ENCODE measurements around the gene GJE1.
"Not testable (repeated sequence)": the region's sequence is repeated elsewhere in the genome, so short reads cannot be mapped to it uniquely, and the experiment has no call there.

GJE1 gene

GRCh38 chr6:142152746-142153145 is 20.0 kb downstream of the GJE1 start:
- no peaks in the 10 kb centered on the region for H3K9me3 Mint-ChIP-seq
- H3K27me3 Mint-ChIP-seq, result no peaks in the 10 kb centered on the region
- peaks cover 34 to 53% of the 10 kb centered on the region in 2 donors for H3K4me1 Mint-ChIP-seq
- no peak overlapping the region for H3K4me3 Mint-ChIP-seq
- no peak for ATAC-seq (replicated peaks)
- no peak overlapping the region for H3K27ac Mint-ChIP-seq
- H3K36me3 Mint-ChIP-seq, result peaks cover 20 to 28% of the 10 kb centered on the region in 2 donors
- DNase-seq, result no peak

- peaks cover 20 to 28% of the 10 kb centered on the region in 2 donors for H3K36me3 Mint-ChIP-seq
- no peak overlapping the region for H3K4me3 Mint-ChIP-seq
- ATAC-seq (replicated peaks), result no peak
- no peak for DNase-seq
- no peak overlapping the region for H3K27ac Mint-ChIP-seq
- H3K9me3 Mint-ChIP-seq, result no peaks in the 10 kb centered on the region
- H3K27me3 Mint-ChIP-seq, result no peaks in the 10 kb centered on the region
- H3K4me1 Mint-ChIP-seq, result peaks cover 33 to 50% of the 10 kb centered on the region in 2 donors
Measured at GRCh38 chr6:142153196-142153595, 20.5 kb downstream of the GJE1 start.

DNA sequence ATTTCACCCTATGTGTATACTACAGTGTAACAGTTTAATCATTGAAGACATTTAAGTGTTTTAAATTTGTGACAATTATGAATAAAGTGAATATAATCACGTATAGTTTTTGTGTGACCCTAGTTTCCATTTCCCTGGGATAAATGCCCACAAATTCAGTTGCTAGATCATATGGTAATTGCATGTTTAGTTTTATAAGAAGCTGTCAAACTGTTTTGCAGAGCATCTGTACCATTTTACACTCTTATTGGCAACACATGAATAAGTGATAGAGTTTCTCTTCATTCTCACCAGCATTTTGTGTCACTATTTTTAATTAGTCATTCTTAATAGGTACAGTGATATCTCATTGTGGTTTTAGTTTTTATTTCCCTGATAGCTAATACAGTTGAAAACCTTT is 21.6 kb downstream of the GJE1 start:
- no peak for DNase-seq
- Mint-ChIP-seq H3K27ac (no peak overlapping the region), H3K27me3 (no peaks in the 10 kb centered on the region), H3K36me3 (peaks cover 20 to 32% of the 10 kb centered on the region in 2 donors), H3K4me3 (no peak overlapping the region), H3K9me3 (no peaks in the 10 kb centered on the region), H3K4me1 (peaks cover 27 to 39% of the 10 kb centered on the region in 2 donors)
- ATAC-seq (replicated peaks), result no peak

DNA sequence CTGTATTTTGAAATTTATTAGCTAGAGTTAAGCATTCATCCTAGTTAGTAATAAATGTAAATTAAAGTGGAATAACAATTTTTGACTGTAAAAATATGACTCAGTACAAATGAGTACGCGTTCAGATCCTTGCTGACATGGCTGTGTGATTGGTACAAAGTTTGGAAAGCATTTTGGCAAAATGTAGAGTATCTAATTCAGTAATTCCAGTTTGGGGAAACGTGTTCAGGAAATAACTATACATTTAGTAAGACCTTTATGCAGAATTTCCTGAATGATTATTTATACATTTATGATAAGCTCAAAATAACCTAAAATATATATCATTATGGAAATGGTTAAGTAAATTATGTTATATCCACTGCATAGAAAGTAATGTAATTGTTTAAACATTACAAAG is 22.4 kb downstream of the GJE1 start:
- no peaks in the 10 kb centered on the region for H3K27me3 Mint-ChIP-seq
- ATAC-seq (replicated peaks), result no peak
- peaks cover 27 to 37% of the 10 kb centered on the region in 2 donors for H3K4me1 Mint-ChIP-seq
- H3K9me3 Mint-ChIP-seq, result no peaks in the 10 kb centered on the region
- peaks cover 22 to 31% of the 10 kb centered on the region in 2 donors for H3K36me3 Mint-ChIP-seq
- H3K27ac Mint-ChIP-seq, result no peak overlapping the region
- H3K4me3 Mint-ChIP-seq, result no peak overlapping the region
- no peak for DNase-seq

GRCh38 chr6:142155895-142156757 is 23.4 kb downstream of the GJE1 start:
- no peak for ATAC-seq (replicated peaks)
- peaks cover 18 to 25% of the 10 kb centered on the region in 2 donors for H3K36me3 Mint-ChIP-seq
- H3K4me1 Mint-ChIP-seq, result peaks cover 22 to 34% of the 10 kb centered on the region in 2 donors

DNA sequence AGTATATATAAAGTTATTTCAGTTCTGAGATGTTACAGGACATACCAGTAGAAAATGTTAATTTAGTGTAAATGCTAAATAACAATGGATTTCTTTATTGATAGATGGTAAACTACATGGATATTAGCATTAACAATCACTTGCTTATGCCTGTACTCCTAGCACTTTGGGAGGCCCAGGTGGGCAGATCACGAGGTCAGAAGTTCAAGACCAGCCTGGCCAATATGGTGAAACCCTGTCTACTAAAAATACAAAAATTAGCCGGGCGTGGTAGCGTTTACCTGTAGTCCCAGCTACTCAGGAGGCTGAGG is 24.0 kb downstream of the GJE1 start:
- H3K27ac Mint-ChIP-seq; DNase-seq; H3K9me3 Mint-ChIP-seq; ATAC-seq (replicated peaks); H3K4me3 Mint-ChIP-seq; H3K27me3 Mint-ChIP-seq: not testable (repeated sequence)
- peaks cover 22 to 32% of the 10 kb centered on the region in 2 donors for H3K4me1 Mint-ChIP-seq
- H3K36me3 Mint-ChIP-seq, result peaks cover 18 to 23% of the 10 kb centered on the region in 2 donors

More at GRCh38 chr6:142155895-142156757, 23.4 kb downstream of the GJE1 start:
- peak overlapping the region; percentile 7 for H3K27ac Mint-ChIP-seq
- H3K9me3 Mint-ChIP-seq, result no peaks in the 10 kb centered on the region
- no peak overlapping the region for H3K4me3 Mint-ChIP-seq
- H3K27me3 Mint-ChIP-seq, result no peaks in the 10 kb centered on the region
- DNase-seq, result no peak

GRCh38 chr6:142162780-142163179 is 30.1 kb downstream of the GJE1 start:
- H3K9me3 Mint-ChIP-seq, result no peaks in the 10 kb centered on the region
- H3K4me1 Mint-ChIP-seq, result peaks cover 15 to 31% of the 10 kb centered on the region in 2 donors
- DNase-seq, result no peak
- peaks cover 13 to 16% of the 10 kb centered on the region in 2 donors for H3K36me3 Mint-ChIP-seq
- H3K27ac Mint-ChIP-seq, result no peak overlapping the region
- ATAC-seq (replicated peaks), result no peak
- no peak overlapping the region for H3K4me3 Mint-ChIP-seq
- H3K27me3 Mint-ChIP-seq, result no peaks in the 10 kb centered on the region

DNA sequence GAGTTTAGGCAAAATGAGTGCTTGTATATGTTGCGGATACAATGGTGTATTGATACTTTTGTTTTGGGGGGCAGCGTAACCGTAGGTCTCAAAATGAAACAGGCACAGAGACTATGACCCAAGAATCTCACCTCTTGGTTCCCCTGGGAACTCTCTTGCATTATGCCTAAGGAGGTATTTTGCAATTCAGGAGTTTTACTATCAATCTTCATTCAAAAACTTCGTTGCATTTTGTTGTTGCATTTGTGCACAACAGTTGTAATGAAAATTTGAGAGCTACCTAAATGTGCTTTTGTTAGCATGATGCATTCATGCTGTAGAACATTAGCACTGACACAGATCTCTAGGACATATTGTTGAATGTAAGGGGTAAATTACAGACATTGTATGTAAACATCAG is 32.5 kb downstream of the GJE1 start:
- DNase-seq (no peak), ATAC-seq (replicated peaks) (no peak)
- no peak overlapping the region for H3K4me3 Mint-ChIP-seq
- H3K36me3 Mint-ChIP-seq, result peaks cover 6 to 8% of the 10 kb centered on the region in 2 donors
- H3K27ac Mint-ChIP-seq, result no peak overlapping the region
- H3K9me3 Mint-ChIP-seq, result no peaks in the 10 kb centered on the region
- H3K27me3 Mint-ChIP-seq, result no peaks in the 10 kb centered on the region
- H3K4me1 Mint-ChIP-seq, result peaks cover 11 to 24% of the 10 kb centered on the region in 2 donors

DNA sequence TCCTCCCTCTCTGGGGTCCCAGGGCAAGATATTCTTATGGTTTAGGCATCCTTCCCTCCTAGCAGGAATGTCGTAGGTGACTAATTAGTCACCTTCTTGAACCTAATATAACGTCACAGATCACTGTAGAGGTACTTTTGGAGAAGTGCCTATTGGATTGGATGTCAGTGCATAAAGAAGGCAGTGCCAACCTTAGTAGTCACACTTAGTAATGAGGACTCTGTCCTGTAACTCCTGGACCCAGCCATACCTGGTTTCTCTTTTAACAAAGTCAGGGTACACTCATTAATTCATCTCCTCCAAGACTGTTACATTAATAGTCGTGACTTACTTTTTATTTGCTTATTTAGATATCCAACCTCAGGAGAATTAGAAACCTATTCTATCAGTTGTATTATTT is 34.3 kb downstream of the GJE1 start:
- no peaks in the 10 kb centered on the region for H3K27me3 Mint-ChIP-seq
- no peak overlapping the region for H3K27ac Mint-ChIP-seq
- no peak for DNase-seq
- H3K36me3 Mint-ChIP-seq, result peaks cover 2 to 4% of the 10 kb centered on the region in 2 donors
- no peaks in the 10 kb centered on the region for H3K9me3 Mint-ChIP-seq
- peaks cover 7 to 18% of the 10 kb centered on the region in 2 donors for H3K4me1 Mint-ChIP-seq
- no peak overlapping the region for H3K4me3 Mint-ChIP-seq
- ATAC-seq (replicated peaks), result no peak

- Mint-ChIP-seq H3K4me1 (peaks cover 6 to 14% of the 10 kb centered on the region in 2 donors), H3K36me3 (peaks cover 6% of the 10 kb centered on the region in 2 donors), H3K27ac (no peak overlapping the region), H3K9me3 (no peaks in the 10 kb centered on the region), H3K4me3 (no peak overlapping the region), H3K27me3 (no peaks in the 10 kb centered on the region)
- ATAC-seq (replicated peaks) (no peak), DNase-seq (no peak)
Measured at GRCh38 chr6:142167486-142167885, 34.8 kb downstream of the GJE1 start.

DNA sequence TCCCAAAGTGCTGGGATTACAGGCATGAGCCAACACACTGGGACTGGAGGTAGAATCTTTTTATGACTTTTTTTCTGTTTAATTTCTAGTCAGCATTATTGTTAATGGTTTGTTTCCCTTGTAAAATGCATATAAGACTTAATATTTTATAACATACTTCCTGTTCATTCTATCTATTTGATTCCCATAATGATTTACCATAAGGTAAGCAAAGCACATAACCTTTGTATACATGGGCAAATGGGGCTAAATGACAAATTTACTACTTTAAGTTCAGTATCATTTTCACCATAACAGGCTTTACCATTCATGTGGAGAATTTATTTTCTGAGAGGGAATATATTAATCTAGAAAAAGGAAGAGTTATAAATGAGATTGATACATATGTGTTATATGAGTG is 38.6 kb downstream of the GJE1 start:
- Mint-ChIP-seq H3K4me1 (peaks cover 0 to 1% of the 10 kb centered on the region in 2 donors), H3K36me3 (peaks cover 27 to 42% of the 10 kb centered on the region in 2 donors), H3K9me3 (no peaks in the 10 kb centered on the region), H3K27me3 (no peaks in the 10 kb centered on the region), H3K4me3 (no peak overlapping the region), H3K27ac (no peak overlapping the region)
- DNase-seq (no peak), ATAC-seq (replicated peaks) (no peak)

- peaks cover 3% of the 10 kb centered on the region in 2 donors for H3K9me3 Mint-ChIP-seq
- peaks cover 0 to 1% of the 10 kb centered on the region in 2 donors for H3K4me1 Mint-ChIP-seq
- ATAC-seq (replicated peaks) (no peak), DNase-seq (no peak)
- peaks cover 34 to 54% of the 10 kb centered on the region in 2 donors for H3K36me3 Mint-ChIP-seq
- H3K27ac Mint-ChIP-seq, result peak overlapping the region; percentile 42
- no peak overlapping the region for H3K4me3 Mint-ChIP-seq
- no peaks in the 10 kb centered on the region for H3K27me3 Mint-ChIP-seq
Measured at GRCh38 chr6:142172758-142173157, 40.0 kb downstream of the GJE1 start.

DNA sequence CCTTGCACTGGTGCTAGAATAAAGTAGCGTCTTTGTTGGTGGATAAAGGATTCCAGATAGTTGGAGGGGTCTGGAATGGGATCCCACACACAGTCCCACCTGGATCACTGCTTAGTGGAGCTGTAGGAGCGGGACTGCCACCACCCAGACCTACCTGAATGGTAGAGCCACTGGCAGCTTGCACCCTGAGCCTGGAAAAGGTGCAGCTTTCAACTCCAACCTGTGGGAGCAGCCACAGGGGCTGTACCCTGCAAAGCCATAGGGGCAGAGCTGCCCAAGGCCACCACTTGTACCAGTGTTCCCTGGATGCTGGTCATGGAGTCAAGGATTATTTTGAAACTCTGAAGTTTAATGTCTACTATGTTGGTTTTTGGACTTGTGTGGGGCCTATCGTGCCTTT is 41.3 kb downstream of the GJE1 start:
- Mint-ChIP-seq H3K27me3 (no peaks in the 10 kb centered on the region), H3K4me3 (no peak overlapping the region), H3K27ac (no peak overlapping the region), H3K4me1 (peaks cover 0 to 1% of the 10 kb centered on the region in 2 donors), H3K36me3 (peaks cover 42 to 64% of the 10 kb centered on the region in 2 donors), H3K9me3 (peaks cover 8 to 9% of the 10 kb centered on the region in 2 donors)
- ATAC-seq (replicated peaks), result no peak
- no peak for DNase-seq

GRCh38 chr6:142174703-142175102 is 42.0 kb downstream of the GJE1 start:
- ATAC-seq (replicated peaks) (no peak), DNase-seq (no peak)
- Mint-ChIP-seq H3K27me3 (no peaks in the 10 kb centered on the region), H3K4me1 (peaks cover 0 to 1% of the 10 kb centered on the region in 2 donors), H3K27ac (no peak overlapping the region), H3K36me3 (peaks cover 47 to 71% of the 10 kb centered on the region in 2 donors), H3K9me3 (peaks cover 8 to 9% of the 10 kb centered on the region in 2 donors), H3K4me3 (no peak overlapping the region)

DNA sequence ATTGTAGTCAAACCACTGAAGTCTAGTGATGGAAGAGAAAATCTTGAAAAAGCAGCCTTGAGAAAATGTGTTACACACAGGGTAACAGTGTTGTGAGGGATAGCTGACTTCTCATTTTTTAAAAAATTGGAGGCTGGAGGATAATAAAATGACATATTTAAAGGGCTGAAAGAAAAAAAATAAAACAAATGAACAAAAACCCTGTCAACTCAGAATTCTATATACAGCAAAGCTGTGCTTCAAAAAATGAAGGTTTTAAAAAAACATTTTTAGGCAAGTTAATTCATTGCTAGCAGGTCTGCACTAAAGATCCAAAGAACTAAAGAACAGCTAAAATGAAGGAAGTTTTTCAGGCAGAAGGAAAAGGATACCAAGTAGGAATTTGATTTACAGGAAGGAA is 45.4 kb downstream of the GJE1 start:
- no peaks in the 10 kb centered on the region for H3K27me3 Mint-ChIP-seq
- H3K9me3 Mint-ChIP-seq, result peaks cover 8 to 9% of the 10 kb centered on the region in 2 donors
- DNase-seq (no peak), ATAC-seq (replicated peaks) (no peak)
- peaks cover 7 to 10% of the 10 kb centered on the region in 2 donors for H3K4me1 Mint-ChIP-seq
- no peak overlapping the region for H3K4me3 Mint-ChIP-seq
- H3K27ac Mint-ChIP-seq, result no peak overlapping the region
- peaks cover 50 to 80% of the 10 kb centered on the region in 2 donors for H3K36me3 Mint-ChIP-seq

Data from stimulated activated naive B cell treated with anti-CD40 and anti-IgM and Interleukin-4, amounts not matched to agents 10 μg/mL and 1 μg/mL and 100 μg/mL, for 72 hours (primary cell).